ENCODE data around the gene KRTCAP2.

- no peak for TF ChIP-seq CTCF (IDR thresholded peaks at IDR 0.05)
- no peak for TF ChIP-seq POLR2A (IDR thresholded peaks at IDR 0.05)
Measured at GRCh38 chr1:155158991-155159390, 14.1 kb downstream of the KRTCAP2 start.
